Astrocyte (in vitro differentiated cells and primary cell): ENCODE data around the gene TMEM219.

Experiments
- EZH2 ChIP-seq: IDR thresholded peaks from 2 replicates; pipeline ENCODE4 v1.6.1; 2012; ENCODE audit warnings: mild to moderate bottlenecking, low read length, inconsistent platforms; ENCODE audit not compliant: insufficient read depth
- TF ChIP-seq, protein P1 (sequence below): IDR thresholded peaks from 2 replicates; pipeline ENCODE4 v1.5.1; 2011; ENCODE audit warnings: low read depth, mild to moderate bottlenecking, inconsistent platforms, low read length, moderate library complexity; ENCODE audit not compliant: insufficient read depth

GRCh38 chr16:30002614-30003346 is 40.9 kb downstream of the TMEM219 start:
- TF ChIP-seq, protein P1, sequence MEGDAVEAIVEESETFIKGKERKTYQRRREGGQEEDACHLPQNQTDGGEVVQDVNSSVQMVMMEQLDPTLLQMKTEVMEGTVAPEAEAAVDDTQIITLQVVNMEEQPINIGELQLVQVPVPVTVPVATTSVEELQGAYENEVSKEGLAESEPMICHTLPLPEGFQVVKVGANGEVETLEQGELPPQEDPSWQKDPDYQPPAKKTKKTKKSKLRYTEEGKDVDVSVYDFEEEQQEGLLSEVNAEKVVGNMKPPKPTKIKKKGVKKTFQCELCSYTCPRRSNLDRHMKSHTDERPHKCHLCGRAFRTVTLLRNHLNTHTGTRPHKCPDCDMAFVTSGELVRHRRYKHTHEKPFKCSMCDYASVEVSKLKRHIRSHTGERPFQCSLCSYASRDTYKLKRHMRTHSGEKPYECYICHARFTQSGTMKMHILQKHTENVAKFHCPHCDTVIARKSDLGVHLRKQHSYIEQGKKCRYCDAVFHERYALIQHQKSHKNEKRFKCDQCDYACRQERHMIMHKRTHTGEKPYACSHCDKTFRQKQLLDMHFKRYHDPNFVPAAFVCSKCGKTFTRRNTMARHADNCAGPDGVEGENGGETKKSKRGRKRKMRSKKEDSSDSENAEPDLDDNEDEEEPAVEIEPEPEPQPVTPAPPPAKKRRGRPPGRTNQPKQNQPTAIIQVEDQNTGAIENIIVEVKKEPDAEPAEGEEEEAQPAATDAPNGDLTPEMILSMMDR: no peak
- no peak for TF ChIP-seq EZH2
